WTC11 (cell line): ENCODE data around the gene COMMD4. TPM values are rescaled to one million over a fixed set of nuclear protein-coding genes. Genes with fewer than 3 reads are reported as not detected.

Experiments
- ATAC-seq: fragments of 200-7000 bp; cut with Tn5 transposase; 2 replicates; pipeline ENCODE4 v1.10.0; 2021; ENCODE audit warnings: mild to moderate bottlenecking, moderate library complexity
- CTCF ChIA-PET: fragments of 300-600 bp; sonication (Branson Sonifier 250); formaldehyde crosslinking; loops from one replicate; lab custom pipeline; 2021; ENCODE audit warnings: antibody characterized with exemption; lab: Charles Lee
- POLR2A ChIA-PET: fragments of 350-600 bp; sonication (Branson Sonifier 250); formaldehyde crosslinking; loops from one replicate; lab custom pipeline; 2021; ENCODE audit warnings: antibody characterized with exemption; lab: Charles Lee
- DNase-seq: peaks from one replicate; pipeline ENCODE4 v3.0.0; 2021; ENCODE audit warnings: low spot score
- H3K27ac Mint-ChIP-seq: 2 replicates; pipeline ENCODE4 v1.8.0; 2021; ENCODE audit warnings: mixed read lengths
- H3K27me3 Mint-ChIP-seq: 2 replicates; pipeline ENCODE4 v1.8.0; 2021; ENCODE audit warnings: low read depth, mild to moderate bottlenecking, moderate library complexity, mixed read lengths
- H3K36me3 Mint-ChIP-seq: 2 replicates; pipeline ENCODE4 v1.8.0; 2021; ENCODE audit warnings: mixed read lengths
- H3K4me1 Mint-ChIP-seq: 2 replicates; pipeline ENCODE4 v1.8.0; 2022; ENCODE audit warnings: mixed read lengths
- H3K4me3 Mint-ChIP-seq: 2 replicates; pipeline ENCODE4 v1.8.0; 2021; ENCODE audit warnings: mild to moderate bottlenecking, moderate library complexity, mixed read lengths
- H3K9me3 Mint-ChIP-seq: 2 replicates; pipeline ENCODE4 v1.8.0; 2021; ENCODE audit warnings: mixed read lengths
- CBFB ChIP-seq: sonication (generic); formaldehyde crosslinking; IDR thresholded peaks from 2 replicates; pipeline ENCODE4 v1.8.1; 2022; ENCODE audit warnings: mild to moderate bottlenecking, low read depth, missing genetic modification reagents
- CDX4 ChIP-seq: fragments of 250-450 bp; sonication (Bioruptor Pico); IDR thresholded peaks from 2 replicates; pipeline ENCODE4 v1.9.0; 2021; ENCODE audit warnings: moderate library complexity, mild to moderate bottlenecking, inconsistent platforms, borderline replicate concordance
- CTCF ChIP-seq: fragments of 200-600 bp; IDR thresholded peaks from 2 replicates; pipeline ENCODE4 v1.8.0; 2022; ENCODE audit warnings: antibody characterized with exemption
- E2F4 ChIP-seq: sonication (generic); formaldehyde crosslinking; IDR thresholded peaks from 2 replicates; pipeline ENCODE4 v1.8.1; 2022; ENCODE audit warnings: low read depth, mild to moderate bottlenecking, moderate library complexity, missing genetic modification reagents, borderline replicate concordance
- FOXK1 ChIP-seq: sonication (generic); formaldehyde crosslinking; IDR thresholded peaks from 2 replicates; pipeline ENCODE4 v1.8.0; 2022; ENCODE audit warnings: mild to moderate bottlenecking, moderate library complexity, missing genetic modification reagents
- HMGA2 ChIP-seq: fragments of 250-450 bp; sonication (Bioruptor Pico); IDR thresholded peaks from 2 replicates; pipeline ENCODE4 v1.4.0; 2021; ENCODE audit warnings: mild to moderate bottlenecking, moderate library complexity
- MLX ChIP-seq: sonication (generic); formaldehyde crosslinking; IDR thresholded peaks from 2 replicates; pipeline ENCODE4 v1.8.1; 2023; ENCODE audit warnings: mild to moderate bottlenecking, missing genetic modification reagents, moderate library complexity
- NR2C2 ChIP-seq: sonication (generic); formaldehyde crosslinking; IDR thresholded peaks from 2 replicates; pipeline ENCODE4 v1.8.0; 2022; ENCODE audit warnings: mild to moderate bottlenecking, missing genetic modification reagents
- NR3C1 ChIP-seq: sonication (generic); formaldehyde crosslinking; conservative IDR thresholded peaks from 2 replicates; pipeline ENCODE4 v1.8.1; 2023; ENCODE audit warnings: low read depth, mild to moderate bottlenecking, missing genetic modification reagents
- PREB ChIP-seq: sonication (generic); formaldehyde crosslinking; IDR thresholded peaks from 2 replicates; pipeline ENCODE4 v1.8.1; 2022; ENCODE audit warnings: mild to moderate bottlenecking, missing genetic modification reagents, moderate library complexity, borderline replicate concordance
- RELA ChIP-seq: sonication (generic); formaldehyde crosslinking; IDR thresholded peaks from 2 replicates; pipeline ENCODE4 v1.8.1; 2022; ENCODE audit warnings: missing genetic modification reagents, mild to moderate bottlenecking, borderline replicate concordance
- SMAD4 ChIP-seq: sonication (generic); formaldehyde crosslinking; IDR thresholded peaks from 2 replicates; pipeline ENCODE4 v1.8.0; 2022; ENCODE audit warnings: mild to moderate bottlenecking, missing genetic modification reagents
- STAT6 ChIP-seq: sonication (generic); formaldehyde crosslinking; conservative IDR thresholded peaks from 2 replicates; pipeline ENCODE4 v1.8.1; 2023; ENCODE audit warnings: mild to moderate bottlenecking, low read depth, missing genetic modification reagents, moderate library complexity
- ZNF317 ChIP-seq: sonication (generic); formaldehyde crosslinking; IDR thresholded peaks from 2 replicates; pipeline ENCODE4 v1.8.1; 2023; ENCODE audit warnings: low read depth, mild to moderate bottlenecking, moderate library complexity, missing genetic modification reagents, borderline replicate concordance
- ZNF416 ChIP-seq: fragments of 250-450 bp; sonication (Bioruptor Pico); IDR thresholded peaks from 2 replicates; pipeline ENCODE4 v1.9.0; 2021; ENCODE audit warnings: mild to moderate bottlenecking, inconsistent platforms
- ZNF423 ChIP-seq: fragments of 250-450 bp; sonication (Bioruptor Pico); IDR thresholded peaks from 2 replicates; pipeline ENCODE4 v2.1.2; 2022; ENCODE audit warnings: mild to moderate bottlenecking, moderate library complexity
- ZNF532 ChIP-seq: fragments of 250-450 bp; sonication (Bioruptor Pico); IDR thresholded peaks from 2 replicates; pipeline ENCODE4 v1.9.0; 2021; ENCODE audit warnings: mild to moderate bottlenecking, borderline replicate concordance
- total RNA-seq: library from RNA; stranded (reverse); gene quantifications from 3 replicates; pipeline ENCODE4 v1.2.3, GENCODE V29; 2021

Gene COMMD4
- total RNA-seq, 1 experiment from 2014 or later, result 140 TPM

- no peaks in the 10 kb centered on the region for H3K9me3 Mint-ChIP-seq
- ATAC-seq (no peak), DNase-seq (no peak)
- no peak overlapping the region for H3K4me3 Mint-ChIP-seq
- H3K27me3 Mint-ChIP-seq, result no peaks in the 10 kb centered on the region
- no peak overlapping the region for H3K27ac Mint-ChIP-seq
- CTCF ChIA-PET, result interaction anchor here (1.2 kb wide), 1 partner anchor 10 kb away, joined by 3 read pairs; no protein-coding TSS in a partner anchor
- peaks cover 6% of the 10 kb centered on the region; the same call in 1 of the 2 replicates for H3K4me1 Mint-ChIP-seq
- H3K36me3 Mint-ChIP-seq, result peaks cover 27% of the 10 kb centered on the region
- TF ChIP-seq ZNF532 (CRISPR knock-in tag) (no peak), PREB (CRISPR knock-in tag) (no peak), NR3C1 (no peak), SMAD4 (CRISPR knock-in tag) (no peak), FOXK1 (CRISPR knock-in tag) (no peak), STAT6 (CRISPR knock-in tag) (no peak), ZNF317 (no peak), HMGA2 (no peak), CDX4 (no peak)
- POLR2A ChIA-PET, result no interaction called here
Measured at GRCh38 chr15:75363786-75364185, 27.9 kb downstream of the COMMD4 start.

- CTCF ChIA-PET, result no interaction called here
- H3K4me1 Mint-ChIP-seq, result peaks cover 16% of the 10 kb centered on the region
- no peaks in the 10 kb centered on the region for H3K9me3 Mint-ChIP-seq
- H3K27me3 Mint-ChIP-seq, result no peaks in the 10 kb centered on the region
- no peak for DNase-seq
- H3K27ac Mint-ChIP-seq, result no peak overlapping the region
- TF ChIP-seq RELA (CRISPR knock-in tag), result no peak
- no peak for TF ChIP-seq ZNF423 (CRISPR knock-in tag)
- no peak for TF ChIP-seq CTCF
- TF ChIP-seq ZNF416 (CRISPR knock-in tag), result no peak
- TF ChIP-seq NR2C2 (CRISPR knock-in tag), result no peak
- no peak for TF ChIP-seq E2F4 (CRISPR knock-in tag)
- no peak for TF ChIP-seq CBFB
- no peak for TF ChIP-seq MLX (CRISPR knock-in tag)
- TF ChIP-seq, all 79 proteins: peak for 0
- no peak for ATAC-seq
- H3K4me3 Mint-ChIP-seq, result no peak overlapping the region
- H3K36me3 Mint-ChIP-seq, result peaks cover 26% of the 10 kb centered on the region
- POLR2A ChIA-PET, result no interaction called here
Measured at GRCh38 chr15:75364881-75365280, 29.0 kb downstream of the COMMD4 start.
